GM12874 (cell line): ENCODE measurements around the gene MAPK1.

Experiments
- TF ChIP-seq, protein P1 (sequence below): IDR thresholded peaks from 2 replicates; pipeline ENCODE4 v1.5.1; 2011; ENCODE audit warnings: low read depth, mild to moderate bottlenecking, control low read depth, low read length, moderate library complexity; ENCODE audit not compliant: insufficient read depth

MAPK1 gene

DNA sequence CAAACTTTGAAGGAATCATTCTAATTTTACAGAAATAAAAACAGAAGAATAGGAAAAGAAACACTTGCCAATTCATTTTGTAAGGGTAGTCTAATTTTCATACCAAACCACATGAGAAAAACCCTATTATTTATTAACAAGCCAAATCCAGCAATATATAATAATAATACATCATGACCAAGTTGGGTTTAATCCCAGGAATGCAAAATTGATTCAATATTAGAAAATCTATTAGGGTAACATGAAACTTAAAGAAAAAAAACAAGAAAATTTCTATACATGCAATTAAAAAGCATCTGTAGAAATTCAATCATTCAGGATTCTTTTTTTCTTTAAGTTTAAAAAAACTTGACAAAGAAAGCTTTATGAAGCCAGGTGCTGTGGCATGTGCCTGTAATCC, 16.8 kb downstream of the MAPK1 start:
- TF ChIP-seq, protein P1, sequence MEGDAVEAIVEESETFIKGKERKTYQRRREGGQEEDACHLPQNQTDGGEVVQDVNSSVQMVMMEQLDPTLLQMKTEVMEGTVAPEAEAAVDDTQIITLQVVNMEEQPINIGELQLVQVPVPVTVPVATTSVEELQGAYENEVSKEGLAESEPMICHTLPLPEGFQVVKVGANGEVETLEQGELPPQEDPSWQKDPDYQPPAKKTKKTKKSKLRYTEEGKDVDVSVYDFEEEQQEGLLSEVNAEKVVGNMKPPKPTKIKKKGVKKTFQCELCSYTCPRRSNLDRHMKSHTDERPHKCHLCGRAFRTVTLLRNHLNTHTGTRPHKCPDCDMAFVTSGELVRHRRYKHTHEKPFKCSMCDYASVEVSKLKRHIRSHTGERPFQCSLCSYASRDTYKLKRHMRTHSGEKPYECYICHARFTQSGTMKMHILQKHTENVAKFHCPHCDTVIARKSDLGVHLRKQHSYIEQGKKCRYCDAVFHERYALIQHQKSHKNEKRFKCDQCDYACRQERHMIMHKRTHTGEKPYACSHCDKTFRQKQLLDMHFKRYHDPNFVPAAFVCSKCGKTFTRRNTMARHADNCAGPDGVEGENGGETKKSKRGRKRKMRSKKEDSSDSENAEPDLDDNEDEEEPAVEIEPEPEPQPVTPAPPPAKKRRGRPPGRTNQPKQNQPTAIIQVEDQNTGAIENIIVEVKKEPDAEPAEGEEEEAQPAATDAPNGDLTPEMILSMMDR = no peak

DNA sequence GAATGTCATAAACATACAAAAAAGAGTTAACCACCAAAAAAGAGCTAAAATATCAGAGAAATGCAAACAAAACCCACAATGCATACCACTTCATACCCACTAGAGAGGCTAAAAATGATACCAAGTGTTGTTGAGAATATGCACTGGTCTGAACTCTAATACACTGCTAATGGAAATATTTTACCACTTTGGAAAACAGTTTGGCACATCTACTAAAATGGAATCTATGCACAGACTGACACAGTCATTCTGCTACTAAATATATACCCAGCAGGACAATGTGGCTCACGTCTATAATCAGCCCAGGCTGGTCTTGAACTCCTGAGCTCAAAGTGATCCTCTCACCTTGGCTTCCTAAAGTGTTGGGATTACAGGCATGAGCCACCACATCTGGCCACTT, 18.0 kb downstream of the MAPK1 start:
- TF ChIP-seq, protein P1 = no peak

DNA sequence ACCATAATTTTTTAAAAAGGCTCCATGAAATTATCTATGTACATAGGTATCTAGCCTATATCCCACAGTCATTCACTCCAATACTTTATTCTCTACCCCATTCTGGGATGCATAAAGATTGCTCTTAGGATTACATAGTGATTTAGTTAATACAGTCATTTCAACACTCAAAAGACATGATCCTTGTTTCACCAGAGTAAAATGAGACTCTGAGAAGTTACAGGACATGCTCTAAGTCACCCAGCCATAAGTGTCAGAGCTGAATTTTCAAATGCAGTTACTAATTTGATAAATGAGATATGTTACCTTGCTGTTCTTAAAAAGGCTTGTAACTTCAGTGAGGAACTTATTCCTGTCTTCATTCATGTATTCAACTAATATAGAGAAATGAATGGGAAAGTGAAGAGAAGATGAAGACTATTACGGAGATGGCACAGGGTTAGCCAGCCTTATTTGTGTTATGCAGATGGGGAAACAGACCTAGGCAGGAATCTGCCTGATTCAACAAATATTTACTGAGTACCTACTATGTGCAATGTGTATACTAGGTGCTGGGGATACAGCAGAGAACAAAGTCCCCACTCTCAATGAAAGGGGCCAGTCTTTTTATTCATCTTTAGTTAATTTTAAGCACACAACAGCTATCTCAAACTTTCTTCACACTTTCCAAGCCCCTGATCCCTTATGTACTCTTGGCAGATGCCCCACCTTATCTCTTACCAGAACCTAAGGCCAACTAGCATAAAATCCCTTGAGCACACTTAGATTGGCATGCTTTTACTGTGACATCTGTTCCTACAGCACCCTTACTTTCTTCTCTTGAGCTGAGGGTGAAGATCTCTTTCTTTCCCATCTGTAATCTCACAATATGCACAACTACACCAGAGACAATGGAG, 21.6 kb downstream of the MAPK1 start:
- TF ChIP-seq, protein P1 = no peak

DNA sequence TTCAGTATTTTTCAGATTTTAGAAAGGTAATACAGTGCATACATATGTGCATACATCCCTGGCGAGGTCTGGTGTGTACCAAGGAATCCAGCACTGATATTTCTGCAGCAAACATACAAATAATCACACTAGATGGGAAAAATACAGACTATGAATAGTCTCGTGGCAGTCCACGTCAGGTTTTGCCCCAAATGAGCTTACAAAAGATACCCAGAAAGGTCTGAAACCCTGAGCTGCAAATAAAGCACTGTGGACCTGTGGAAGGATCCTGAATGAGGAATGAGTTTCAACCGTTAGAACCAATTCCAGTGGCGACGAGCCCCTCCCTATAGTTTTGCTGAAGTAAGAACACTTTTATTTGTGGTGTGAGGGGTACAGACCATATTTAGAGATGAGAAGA, 24.5 kb downstream of the MAPK1 start:
- TF ChIP-seq, protein P1 = no peak

DNA sequence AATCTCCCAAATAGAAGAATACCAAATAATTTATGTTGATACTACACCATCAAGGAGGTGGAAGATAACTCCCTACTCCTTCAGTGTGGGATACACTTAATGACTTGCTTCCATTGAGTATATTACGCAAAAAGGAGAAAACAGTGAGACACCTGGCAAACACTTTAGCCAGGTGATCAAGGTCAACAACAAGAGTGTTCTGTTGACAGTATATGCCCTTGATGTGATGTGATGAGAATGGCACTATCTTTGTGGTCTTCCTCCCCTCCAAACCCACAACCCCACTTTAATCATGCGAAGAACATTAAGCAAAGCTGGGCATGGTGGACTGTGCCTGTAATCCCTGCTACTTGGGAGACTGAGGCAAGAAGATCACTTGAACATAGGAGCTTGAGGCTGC, 26.0 kb downstream of the MAPK1 start:
- TF ChIP-seq, protein P1 = no peak

DNA sequence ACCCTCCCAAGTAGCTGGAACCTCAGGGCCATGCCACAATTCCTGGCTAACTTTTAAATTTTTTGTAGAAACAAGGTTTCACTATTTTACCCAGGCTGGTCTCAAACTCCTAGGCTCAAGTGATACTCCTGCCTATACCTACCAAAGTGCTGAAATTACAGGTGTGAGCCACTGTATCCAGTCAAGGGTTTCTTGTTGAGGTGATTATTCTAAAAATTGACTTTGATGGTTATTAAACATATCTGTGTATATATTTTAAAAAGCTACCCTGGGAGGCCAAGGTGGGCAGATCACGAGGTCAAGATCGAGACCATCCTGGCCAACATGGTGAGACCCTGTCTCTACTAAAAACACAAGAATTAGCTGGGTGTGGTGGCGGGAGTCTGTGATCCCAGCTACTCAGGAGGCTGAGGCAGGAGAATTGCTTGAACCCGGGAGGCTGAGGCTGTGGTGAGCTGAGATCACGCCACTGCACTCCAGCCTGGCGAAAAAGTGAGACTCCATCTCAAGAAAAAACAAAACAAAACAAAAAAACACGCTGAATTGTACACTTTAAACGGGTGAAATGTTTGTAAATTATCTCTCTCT, 27.1 kb downstream of the MAPK1 start:
- TF ChIP-seq, protein P1 = no peak

DNA sequence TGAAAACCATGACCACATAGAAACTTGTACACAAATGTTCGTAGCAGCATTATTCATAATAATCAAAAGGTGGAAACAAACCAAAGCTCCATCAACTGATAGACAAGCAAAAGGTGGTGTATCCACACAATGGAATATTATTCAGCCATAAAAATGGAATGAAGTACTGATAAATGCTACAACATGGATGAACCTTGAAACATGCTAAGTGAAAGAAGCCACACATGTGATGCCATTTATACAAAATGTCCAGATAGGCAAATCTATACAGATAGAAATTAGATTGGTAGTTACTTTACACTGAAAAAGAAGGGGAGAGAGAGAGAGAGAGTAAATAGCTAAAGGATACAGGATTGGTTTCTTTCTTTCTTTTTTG, 27.7 kb downstream of the MAPK1 start:
- TF ChIP-seq, protein P1 = no peak
